ENCODE data around the gene TGOLN2. TPM values are rescaled to one million over a fixed set of nuclear protein-coding genes. Genes with fewer than 3 reads are reported as not detected.
A peak's percentile ranks its signal among the peaks of the same experiment; 100 is the strongest.

Gene TGOLN2
- polyA plus RNA-seq, 3 donors: 68.2 to 157 (median 111) TPM

- H3K36me3 ChIP-seq (replicated peaks in 1 of 2; ENCODE audit: control insufficient read depth in 1 of 2, insufficient read depth in 2 of 2, low read length in 2 of 2): peaks cover 6 to 7% of the 10 kb centered on the region in 2 donors
- H3K9me3 Mint-ChIP-seq: peaks cover 0 to 6% (median 2%) of the 10 kb centered on the region in 7 donors
- peaks cover 34% of the 10 kb centered on the region for H3K4me1 Mint-ChIP-seq
- no peak overlapping the region for H3K9ac ChIP-seq (ENCODE audit: insufficient read depth, low read length, poor library complexity, severe bottlenecking)
- intact Hi-C loops (cut with micrococcal nuclease): loop anchor here in 1 of 2 donors (10.0 kb wide), 1 partner anchor 76 kb away; no protein-coding TSS in a partner anchor
- H3K27me3 Mint-ChIP-seq (ENCODE audit: low read depth in 3 of 3): peaks cover 0 to 3% (median 2%) of the 10 kb centered on the region in 3 donors
- no peak overlapping the region for H3K27ac Mint-ChIP-seq
- no peaks in the 10 kb centered on the region for H3K9me3 ChIP-seq (replicated peaks in 1 of 2; ENCODE audit: control insufficient read depth in 1 of 2, insufficient read depth in 1 of 2, low read length in 2 of 2)
- H3K4me1 ChIP-seq (ENCODE audit: control insufficient read depth in 1 of 2, insufficient read depth in 2 of 2, low read length in 2 of 2): peaks cover 34 to 41% of the 10 kb centered on the region in 2 donors
- no peak overlapping the region for H3K4me2 ChIP-seq (replicated peaks; ENCODE audit: extremely low read depth, low read length, poor library complexity, severe bottlenecking)
- H3K27me3 ChIP-seq (ENCODE audit: control insufficient read depth in 2 of 2, insufficient read depth in 2 of 2, low read length in 2 of 2): no peaks in the 10 kb centered on the region
- peak overlapping the region; percentile 88 for H2AFZ ChIP-seq (ENCODE audit: insufficient read depth, low read depth, low read length, poor library complexity, severe bottlenecking)
- no peak for DNase-seq
- H3K27ac ChIP-seq (ENCODE audit: low read depth in 1 of 2, low read length in 2 of 2): no peak overlapping the region
- H3K4me3 ChIP-seq (replicated peaks in 1 of 3; ENCODE audit: low read depth in 2 of 3, low read length in 3 of 3): no peak overlapping the region
- peaks cover 10 to 14% of the 10 kb centered on the region in 2 donors for H3K36me3 Mint-ChIP-seq
- H4K20me1 ChIP-seq (ENCODE audit: insufficient read depth, low read length): peaks cover 23% of the 10 kb centered on the region
- TF ChIP-seq, protein P1, sequence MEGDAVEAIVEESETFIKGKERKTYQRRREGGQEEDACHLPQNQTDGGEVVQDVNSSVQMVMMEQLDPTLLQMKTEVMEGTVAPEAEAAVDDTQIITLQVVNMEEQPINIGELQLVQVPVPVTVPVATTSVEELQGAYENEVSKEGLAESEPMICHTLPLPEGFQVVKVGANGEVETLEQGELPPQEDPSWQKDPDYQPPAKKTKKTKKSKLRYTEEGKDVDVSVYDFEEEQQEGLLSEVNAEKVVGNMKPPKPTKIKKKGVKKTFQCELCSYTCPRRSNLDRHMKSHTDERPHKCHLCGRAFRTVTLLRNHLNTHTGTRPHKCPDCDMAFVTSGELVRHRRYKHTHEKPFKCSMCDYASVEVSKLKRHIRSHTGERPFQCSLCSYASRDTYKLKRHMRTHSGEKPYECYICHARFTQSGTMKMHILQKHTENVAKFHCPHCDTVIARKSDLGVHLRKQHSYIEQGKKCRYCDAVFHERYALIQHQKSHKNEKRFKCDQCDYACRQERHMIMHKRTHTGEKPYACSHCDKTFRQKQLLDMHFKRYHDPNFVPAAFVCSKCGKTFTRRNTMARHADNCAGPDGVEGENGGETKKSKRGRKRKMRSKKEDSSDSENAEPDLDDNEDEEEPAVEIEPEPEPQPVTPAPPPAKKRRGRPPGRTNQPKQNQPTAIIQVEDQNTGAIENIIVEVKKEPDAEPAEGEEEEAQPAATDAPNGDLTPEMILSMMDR (IDR thresholded peaks at IDR 0.05): no peak
- H3K4me3 Mint-ChIP-seq: peak overlapping the region in 1 of 2 donors; percentile 9
- peaks cover 46% of the 10 kb centered on the region for H3K79me2 ChIP-seq (ENCODE audit: insufficient read depth, low read length)
These were observed 1.4 kb upstream of the TGOLN2 start for GRCh38 chr2:85329181-85329651.

DNA sequence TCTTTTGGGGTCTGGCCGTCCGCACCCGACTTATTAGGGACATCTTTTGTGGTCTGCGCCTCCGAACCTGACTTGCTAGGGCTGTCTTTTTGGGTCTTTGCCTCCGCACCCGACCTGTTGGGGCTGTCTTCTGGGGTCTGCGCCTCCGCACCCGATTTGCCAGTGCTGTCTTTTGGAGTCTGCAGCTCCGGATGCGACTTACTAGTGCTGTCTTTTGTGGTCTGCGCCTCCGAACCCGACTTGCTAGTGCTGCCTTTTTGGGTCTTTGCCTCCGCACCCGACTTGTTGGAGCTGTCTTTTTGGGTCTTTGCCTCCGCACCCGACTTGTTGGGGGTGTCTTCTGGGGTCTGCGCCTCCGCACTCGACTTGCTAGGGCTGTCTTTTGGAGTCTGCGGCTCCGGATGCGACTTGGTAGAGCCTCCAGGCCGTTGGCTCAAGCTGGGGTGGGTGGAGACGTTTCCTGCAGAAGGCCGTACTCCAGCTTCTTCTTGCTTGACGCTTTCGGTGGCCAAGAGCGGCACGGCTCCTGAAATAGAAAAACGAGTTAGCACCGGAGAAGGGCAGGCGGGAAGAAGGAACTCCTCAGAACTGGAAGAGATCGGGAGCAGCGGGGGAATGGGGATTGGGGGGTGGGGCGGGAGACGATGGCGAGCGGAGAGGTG, 498 bp downstream of the TGOLN2 start:
- peaks cover 24 to 26% of the 10 kb centered on the region in 2 donors for H3K36me3 ChIP-seq (replicated peaks in 1 of 2; ENCODE audit: control insufficient read depth in 1 of 2, insufficient read depth in 2 of 2, low read length in 2 of 2)
- H3K4me2 ChIP-seq (replicated peaks; ENCODE audit: extremely low read depth, low read length, poor library complexity, severe bottlenecking): peak overlapping the region; percentile 94
- peaks cover 65% of the 10 kb centered on the region for H3K79me2 ChIP-seq (ENCODE audit: insufficient read depth, low read length)
- DNase-seq: peak in 2 of 3 donors; percentile 18 to 26
- peaks cover 0 to 2% (median 0%) of the 10 kb centered on the region in 3 donors for H3K27me3 Mint-ChIP-seq (ENCODE audit: low read depth in 3 of 3)
- H3K36me3 Mint-ChIP-seq: peaks cover 28 to 34% of the 10 kb centered on the region in 2 donors
- H3K4me3 ChIP-seq (replicated peaks in 1 of 3; ENCODE audit: low read depth in 2 of 3, low read length in 3 of 3): peak overlapping the region; percentile 52 to 97 (median 72)
- peaks cover 53% of the 10 kb centered on the region for H3K4me1 Mint-ChIP-seq
- H3K27me3 ChIP-seq (ENCODE audit: control insufficient read depth in 2 of 2, insufficient read depth in 2 of 2, low read length in 2 of 2): no peaks in the 10 kb centered on the region
- H3K9ac ChIP-seq (ENCODE audit: insufficient read depth, low read length, poor library complexity, severe bottlenecking): peak overlapping the region; percentile 91
- H3K27ac Mint-ChIP-seq: peak overlapping the region; percentile 97 to 100 (median 100)
- H3K27ac ChIP-seq (ENCODE audit: low read depth in 1 of 2, low read length in 2 of 2): peak overlapping the region; percentile 98 to 99
- no peaks in the 10 kb centered on the region for H3K9me3 ChIP-seq (replicated peaks in 1 of 2; ENCODE audit: control insufficient read depth in 1 of 2, insufficient read depth in 1 of 2, low read length in 2 of 2)
- peak overlapping the region; percentile 98 to 100 for H3K4me3 Mint-ChIP-seq
- peaks cover 51 to 60% of the 10 kb centered on the region in 2 donors for H3K4me1 ChIP-seq (ENCODE audit: control insufficient read depth in 1 of 2, insufficient read depth in 2 of 2, low read length in 2 of 2)
- peaks cover 42% of the 10 kb centered on the region for H4K20me1 ChIP-seq (ENCODE audit: insufficient read depth, low read length)
- intact Hi-C loops (cut with micrococcal nuclease): loop anchor here in 1 of 2 donors (2.0 to 10.0 kb wide), 2 partner anchors 28 to 78 kb away; partner anchors contain the start of genes ELMOD3 and RETSAT
- 5% methylated on average over 40 of the region's 41 CpGs for WGBS (ENCODE audit: insufficient coverage)
- no peaks in the 10 kb centered on the region for H3K9me3 Mint-ChIP-seq
- H2AFZ ChIP-seq (ENCODE audit: insufficient read depth, low read depth, low read length, poor library complexity, severe bottlenecking): peak overlapping the region; percentile 88
- TF ChIP-seq, protein P1 (IDR thresholded peaks at IDR 0.05): no peak

Data from CD14-positive monocyte (primary cell).